WERI-Rb-1 (cell line): ENCODE data around the gene EIF4A2.

Experiments
- DNase-seq: peaks from one replicate; pipeline ENCODE4 v3.0.0-alpha.2; 2020
- H3K27ac ChIP-seq: fragments of 250-450 bp; sonication (Bioruptor Pico); 2 replicates; pipeline ENCODE4 v1.5.1; 2020; ENCODE audit warnings: mild to moderate bottlenecking, moderate library complexity
- H3K27me3 ChIP-seq: fragments of 250-450 bp; sonication (Bioruptor Pico); 2 replicates; pipeline ENCODE4 v1.5.1; 2021; ENCODE audit warnings: mild to moderate bottlenecking, low read depth, moderate library complexity; ENCODE audit not compliant: insufficient read depth, severe bottlenecking
- H3K36me3 ChIP-seq: fragments of 250-450 bp; sonication (Bioruptor Pico); 2 replicates; pipeline ENCODE4 v1.5.1; 2020; ENCODE audit warnings: mild to moderate bottlenecking, moderate library complexity
- H3K4me3 ChIP-seq: 2 replicates; pipeline ENCODE4 v1.5.1; 2011; ENCODE audit warnings: low read depth, mild to moderate bottlenecking, control low read depth, low read length
- H3K9me3 ChIP-seq: fragments of 250-450 bp; sonication (Bioruptor Pico); 2 replicates; pipeline ENCODE4 v1.5.1; 2021; ENCODE audit warnings: mild to moderate bottlenecking, moderate library complexity; ENCODE audit not compliant: severe bottlenecking
- TF ChIP-seq, protein P1 (sequence below): IDR thresholded peaks from 2 replicates; pipeline ENCODE4 v1.5.1; 2011; ENCODE audit warnings: low read depth, mild to moderate bottlenecking, control low read depth, inconsistent platforms, low read length

EIF4A2 gene

DNA sequence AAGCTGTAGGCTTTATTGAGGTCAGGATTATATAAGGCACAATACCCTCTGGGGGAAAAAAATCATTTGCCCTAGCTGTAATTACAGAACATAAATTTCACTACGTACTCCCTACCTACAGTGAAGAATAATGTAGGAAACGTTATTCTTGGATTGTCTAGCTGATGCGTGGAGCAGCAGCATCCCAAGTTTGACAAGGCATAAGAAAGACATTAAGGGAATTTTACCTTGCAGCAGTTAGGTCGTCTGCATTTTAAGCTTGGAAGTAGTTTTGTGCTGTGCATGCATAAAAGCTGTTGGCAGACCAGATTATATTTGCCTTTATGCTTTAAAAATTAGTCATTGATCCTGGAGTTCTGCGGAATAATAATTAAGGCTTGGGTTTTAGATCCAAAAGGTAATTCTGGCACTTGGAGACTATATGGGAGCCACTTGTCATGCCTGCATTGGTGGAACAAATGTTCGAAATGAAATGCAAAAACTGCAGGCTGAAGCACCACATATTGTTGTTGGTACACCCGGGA, 2.2 kb downstream of the EIF4A2 start:
- H3K4me3 ChIP-seq, result peak overlapping the region; percentile 97
- no peak overlapping the region for H3K27ac ChIP-seq
- H3K27me3 ChIP-seq, result no peaks in the 10 kb centered on the region
- H3K36me3 ChIP-seq, result peaks cover 74% of the 10 kb centered on the region
- TF ChIP-seq, protein P1, sequence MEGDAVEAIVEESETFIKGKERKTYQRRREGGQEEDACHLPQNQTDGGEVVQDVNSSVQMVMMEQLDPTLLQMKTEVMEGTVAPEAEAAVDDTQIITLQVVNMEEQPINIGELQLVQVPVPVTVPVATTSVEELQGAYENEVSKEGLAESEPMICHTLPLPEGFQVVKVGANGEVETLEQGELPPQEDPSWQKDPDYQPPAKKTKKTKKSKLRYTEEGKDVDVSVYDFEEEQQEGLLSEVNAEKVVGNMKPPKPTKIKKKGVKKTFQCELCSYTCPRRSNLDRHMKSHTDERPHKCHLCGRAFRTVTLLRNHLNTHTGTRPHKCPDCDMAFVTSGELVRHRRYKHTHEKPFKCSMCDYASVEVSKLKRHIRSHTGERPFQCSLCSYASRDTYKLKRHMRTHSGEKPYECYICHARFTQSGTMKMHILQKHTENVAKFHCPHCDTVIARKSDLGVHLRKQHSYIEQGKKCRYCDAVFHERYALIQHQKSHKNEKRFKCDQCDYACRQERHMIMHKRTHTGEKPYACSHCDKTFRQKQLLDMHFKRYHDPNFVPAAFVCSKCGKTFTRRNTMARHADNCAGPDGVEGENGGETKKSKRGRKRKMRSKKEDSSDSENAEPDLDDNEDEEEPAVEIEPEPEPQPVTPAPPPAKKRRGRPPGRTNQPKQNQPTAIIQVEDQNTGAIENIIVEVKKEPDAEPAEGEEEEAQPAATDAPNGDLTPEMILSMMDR, result no peak
- H3K9me3 ChIP-seq, result no peaks in the 10 kb centered on the region
- DNase-seq, result no peak

DNA sequence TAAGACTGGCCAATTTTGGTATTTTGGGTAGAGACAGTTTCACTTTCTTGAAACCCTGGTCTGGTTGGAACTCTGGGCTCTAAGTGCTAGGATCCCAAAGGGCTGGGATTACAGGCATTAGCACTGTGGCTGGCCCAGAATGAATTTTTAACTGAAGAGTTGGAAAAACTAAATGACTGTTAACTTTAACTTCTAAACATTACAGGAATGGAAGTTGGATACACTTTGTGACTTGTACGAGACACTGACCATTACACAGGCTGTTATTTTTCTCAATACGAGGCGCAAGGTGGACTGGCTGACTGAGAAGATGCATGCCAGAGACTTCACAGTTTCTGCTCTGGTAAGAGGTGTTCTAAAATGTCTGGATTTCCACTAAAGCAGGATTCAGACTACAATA, 3.5 kb downstream of the EIF4A2 start:
- Histone ChIP-seq H3K9me3 (no peaks in the 10 kb centered on the region), H3K36me3 (peaks cover 80% of the 10 kb centered on the region), H3K27me3 (no peaks in the 10 kb centered on the region), H3K27ac (no peak overlapping the region; the same call in 1 of the 2 replicates), H3K4me3 (no peak overlapping the region)
- TF ChIP-seq, protein P1, result no peak
- no peak for DNase-seq

DNA sequence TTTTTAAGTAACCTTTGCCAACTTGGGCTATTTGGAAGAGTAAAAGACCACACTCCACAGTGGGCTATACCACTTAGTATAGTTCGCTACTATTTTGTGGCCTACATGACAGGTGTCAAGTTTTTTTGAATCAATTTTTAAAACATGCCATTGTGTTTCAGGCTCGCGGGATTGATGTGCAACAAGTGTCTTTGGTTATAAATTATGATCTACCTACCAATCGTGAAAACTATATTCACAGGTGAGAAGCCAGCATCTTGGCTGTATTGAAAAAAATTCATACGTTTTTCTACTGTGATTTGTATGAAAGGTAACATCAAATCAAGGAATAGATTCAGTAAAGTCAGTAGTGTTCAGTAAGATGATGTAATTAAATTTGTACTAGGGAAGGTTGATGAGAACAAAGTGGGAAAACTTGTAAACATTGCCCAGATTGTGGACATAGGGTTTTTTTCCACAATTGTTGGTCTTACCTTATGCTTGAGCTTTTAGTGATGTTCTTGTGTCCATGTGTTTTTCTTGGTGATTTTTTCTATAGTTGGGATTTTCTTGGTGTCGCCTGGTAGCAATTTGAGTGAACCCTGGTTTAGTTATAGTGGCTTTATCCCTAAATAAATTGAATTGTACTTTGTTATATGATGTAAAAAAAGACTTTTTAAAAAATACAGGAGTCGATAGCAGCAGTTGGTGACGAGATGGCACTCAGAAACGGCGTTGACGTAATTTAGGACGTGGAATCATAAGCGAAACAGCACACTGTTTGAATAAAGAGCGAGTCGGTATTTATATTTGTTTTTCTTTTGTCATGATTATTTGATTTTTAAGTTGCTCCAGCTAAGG, 4.5 kb downstream of the EIF4A2 start:
- Histone ChIP-seq H3K27me3 (no peaks in the 10 kb centered on the region), H3K9me3 (no peaks in the 10 kb centered on the region), H3K27ac (no peak overlapping the region), H3K4me3 (no peak overlapping the region), H3K36me3 (peaks cover 89% of the 10 kb centered on the region)
- TF ChIP-seq, protein P1, result no peak
- no peak for DNase-seq

- TF ChIP-seq, protein P1, result no peak
- DNase-seq, result no peak
- Histone ChIP-seq H3K27me3 (no peaks in the 10 kb centered on the region), H3K27ac (no peak overlapping the region), H3K9me3 (no peaks in the 10 kb centered on the region), H3K36me3 (peaks cover 90% of the 10 kb centered on the region), H3K4me3 (no peak overlapping the region)
Measured at GRCh38 chr3:186788482-186789370, 5.3 kb downstream of the EIF4A2 start.

- Histone ChIP-seq H3K4me3 (no peak overlapping the region), H3K27ac (no peak overlapping the region; the same call in 1 of the 2 replicates), H3K36me3 (peaks cover 90% of the 10 kb centered on the region), H3K27me3 (no peaks in the 10 kb centered on the region), H3K9me3 (no peaks in the 10 kb centered on the region)
- DNase-seq, result no peak
- TF ChIP-seq, protein P1, result no peak
Measured at GRCh38 chr3:186789554-186790260, 6.3 kb downstream of the EIF4A2 start.
